Measurements from ENCODE around the gene RPS19.

The RPS19 gene

GRCh38 chr19:41859618-41860418 lies at the start of gene RPS19:
Gene RPS19 (plus strand): TSS chr19:41860255. CDS start chr19:41860775, 520 bp downstream.
- DNase-seq (ENCODE audit: low read depth) = peak; percentile 95
- TF ChIP-seq, protein P1, sequence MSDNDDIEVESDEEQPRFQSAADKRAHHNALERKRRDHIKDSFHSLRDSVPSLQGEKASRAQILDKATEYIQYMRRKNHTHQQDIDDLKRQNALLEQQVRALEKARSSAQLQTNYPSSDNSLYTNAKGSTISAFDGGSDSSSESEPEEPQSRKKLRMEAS (IDR thresholded peaks at IDR 0.05; ENCODE audit: low read depth, low read length) = peak; percentile 62
- TF ChIP-seq POLR2A (IDR thresholded peaks at IDR 0.05; ENCODE audit: extremely low read depth, insufficient read length) = peak; percentile 63
- peak; percentile 76 for TF ChIP-seq MYC (IDR thresholded peaks at IDR 0.05; ENCODE audit: low read depth, low read length)
- peak; percentile 5 for TF ChIP-seq CTCF (IDR thresholded peaks at IDR 0.05; ENCODE audit: low read depth, low read length)
- peak within 1 kb of the TSS; percentile 97 for H3K4me3 ChIP-seq (ENCODE audit: low read depth, low read length)

- no peak for TF ChIP-seq MYC (IDR thresholded peaks at IDR 0.05; ENCODE audit: low read depth, low read length)
- TF ChIP-seq, protein P1 (IDR thresholded peaks at IDR 0.05; ENCODE audit: low read depth, low read length) = no peak
- no peak for TF ChIP-seq CTCF (IDR thresholded peaks at IDR 0.05; ENCODE audit: low read depth, low read length)
- TF ChIP-seq POLR2A (IDR thresholded peaks at IDR 0.05; ENCODE audit: extremely low read depth, insufficient read length) = no peak
- no peak overlapping the region for H3K4me3 ChIP-seq (ENCODE audit: low read depth, low read length)
- no peak for DNase-seq (ENCODE audit: low read depth)
Measured at GRCh38 chr19:41810301-41810700, 49.8 kb upstream of the RPS19 start.

GRCh38 chr19:41811036-41811435 lies 49.0 kb upstream of the RPS19 start:
- TF ChIP-seq, protein P1 (IDR thresholded peaks at IDR 0.05; ENCODE audit: low read depth, low read length) = no peak
- peak; percentile 59 for DNase-seq (ENCODE audit: low read depth)
- no peak overlapping the region for H3K4me3 ChIP-seq (ENCODE audit: low read depth, low read length)

GRCh38 chr19:41811981-41812380 lies 48.1 kb upstream of the RPS19 start:
- no peak for DNase-seq (ENCODE audit: low read depth)
- no peak overlapping the region for H3K4me3 ChIP-seq (ENCODE audit: low read depth, low read length)
- TF ChIP-seq POLR2A (IDR thresholded peaks at IDR 0.05; ENCODE audit: extremely low read depth, insufficient read length) (no peak), CTCF (IDR thresholded peaks at IDR 0.05; ENCODE audit: low read depth, low read length) (no peak), MYC (IDR thresholded peaks at IDR 0.05; ENCODE audit: low read depth, low read length) (no peak)
- TF ChIP-seq, protein P1 (IDR thresholded peaks at IDR 0.05; ENCODE audit: low read depth, low read length) = no peak

- H3K4me3 ChIP-seq (ENCODE audit: low read depth, low read length) = no peak overlapping the region
- DNase-seq (ENCODE audit: low read depth) = no peak
- TF ChIP-seq, protein P1 (IDR thresholded peaks at IDR 0.05; ENCODE audit: low read depth, low read length) = no peak
- TF ChIP-seq POLR2A (IDR thresholded peaks at IDR 0.05; ENCODE audit: extremely low read depth, insufficient read length) (no peak), MYC (IDR thresholded peaks at IDR 0.05; ENCODE audit: low read depth, low read length) (no peak), CTCF (IDR thresholded peaks at IDR 0.05; ENCODE audit: low read depth, low read length) (no peak)
Measured at GRCh38 chr19:41813911-41814310, 46.1 kb upstream of the RPS19 start.

GRCh38 chr19:41815301-41815700 lies 44.8 kb upstream of the RPS19 start:
- no peak for DNase-seq (ENCODE audit: low read depth)
- no peak overlapping the region for H3K4me3 ChIP-seq (ENCODE audit: low read depth, low read length)
- no peak for TF ChIP-seq POLR2A (IDR thresholded peaks at IDR 0.05; ENCODE audit: extremely low read depth, insufficient read length)
- TF ChIP-seq, protein P1 (IDR thresholded peaks at IDR 0.05; ENCODE audit: low read depth, low read length) = no peak
- no peak for TF ChIP-seq MYC (IDR thresholded peaks at IDR 0.05; ENCODE audit: low read depth, low read length)
- TF ChIP-seq CTCF (IDR thresholded peaks at IDR 0.05; ENCODE audit: low read depth, low read length) = no peak
